HEK293T (cell line): ENCODE measurements around the gene GJB2.

Source experiments
- CTCF ChIA-PET: fragments of 350-600 bp; formaldehyde crosslinking; extraction: SDS; loops from one replicate; lab custom pipeline; 2021; ENCODE audit warnings: antibody characterized with exemption, inconsistent platforms; lab: Yijun Ruan, JAX
- POLR2A ChIA-PET: fragments of 350-600 bp; formaldehyde crosslinking; extraction: SDS; loops from one replicate; lab custom pipeline; 2020; ENCODE audit warnings: antibody characterized with exemption, inconsistent platforms; lab: Yijun Ruan, JAX
- DNase-seq: peaks from one replicate; pipeline ENCODE4 v3.0.0; 2012; ENCODE audit warnings: mixed read lengths; ENCODE audit errors: extremely low spot score
- ARNT ChIP-seq: fragments of 450-650 bp; IDR thresholded peaks from 2 replicates; pipeline ENCODE4 v1.6.1; 2017; ENCODE audit warnings: mild to moderate bottlenecking
- BHLHE40 ChIP-seq: fragments of 450-650 bp; IDR thresholded peaks from 2 replicates; pipeline ENCODE4 v1.6.1; 2016; ENCODE audit warnings: mild to moderate bottlenecking, moderate library complexity, borderline replicate concordance
- CTBP1 ChIP-seq: fragments of 450-650 bp; IDR thresholded peaks from 2 replicates; pipeline ENCODE4 v1.6.1; 2016; ENCODE audit warnings: borderline replicate concordance
- ELF4 ChIP-seq: fragments of 450-650 bp; IDR thresholded peaks from 2 replicates; pipeline ENCODE4 v1.6.1; 2017; ENCODE audit warnings: antibody characterized with exemption
- FOXA1 ChIP-seq: fragments of 450-650 bp; IDR thresholded peaks from 2 replicates; pipeline ENCODE4 v1.6.1; 2016; ENCODE audit warnings: mild to moderate bottlenecking
- FOXK2 ChIP-seq: fragments of 450-650 bp; IDR thresholded peaks from 2 replicates; pipeline ENCODE4 v1.6.1; 2016; ENCODE audit warnings: mild to moderate bottlenecking
- FOXM1 ChIP-seq: fragments of 450-650 bp; IDR thresholded peaks from 2 replicates; pipeline ENCODE4 v1.6.1; 2017; ENCODE audit warnings: mild to moderate bottlenecking, borderline replicate concordance
- HDGF ChIP-seq: fragments of 450-650 bp; IDR thresholded peaks from 2 replicates; pipeline ENCODE4 v1.6.1; 2017; ENCODE audit warnings: antibody characterized with exemption, borderline replicate concordance
- L3MBTL2 ChIP-seq: fragments of 450-650 bp; conservative IDR thresholded peaks from 2 replicates; pipeline ENCODE4 v1.6.1; 2016; ENCODE audit warnings: mild to moderate bottlenecking
- LEF1 ChIP-seq: fragments of 450-650 bp; IDR thresholded peaks from 2 replicates; pipeline ENCODE4 v1.6.1; 2017; ENCODE audit warnings: mild to moderate bottlenecking, borderline replicate concordance
- NFRKB ChIP-seq: fragments of 450-650 bp; IDR thresholded peaks from 2 replicates; pipeline ENCODE4 v1.6.1; 2016; ENCODE audit warnings: mild to moderate bottlenecking, moderate library complexity
- PKNOX1 ChIP-seq: fragments of 450-650 bp; IDR thresholded peaks from 2 replicates; pipeline ENCODE4 v1.6.1; 2016
- SP1 ChIP-seq: fragments of 450-650 bp; IDR thresholded peaks from 2 replicates; pipeline ENCODE4 v1.6.1; 2017
- SUZ12 ChIP-seq: fragments of 450-650 bp; IDR thresholded peaks from 2 replicates; pipeline ENCODE4 v1.6.1; 2016; ENCODE audit warnings: mild to moderate bottlenecking
- TARDBP ChIP-seq: fragments of 450-650 bp; IDR thresholded peaks from 2 replicates; pipeline ENCODE4 v1.6.1; 2016
- ZNF384 ChIP-seq: fragments of 450-650 bp; IDR thresholded peaks from 2 replicates; pipeline ENCODE4 v1.6.1; 2016

Gene GJB2

GRCh38 chr13:20206698-20207235, 14.0 kb upstream of the GJB2 start:
- TF ChIP-seq NFRKB (no peak), FOXA1 (no peak), ZNF384 (no peak)
- ChIA-PET POLR2A (no interaction called here), CTCF (no interaction called here)
- no peak for DNase-seq

- POLR2A ChIA-PET: no interaction called here
- DNase-seq: no peak
- CTCF ChIA-PET: no interaction called here
- TF ChIP-seq FOXK2: no peak
- TF ChIP-seq NFRKB: no peak
Measured at GRCh38 chr13:20206065-20206697, 13.4 kb upstream of the GJB2 start.

- CTCF ChIA-PET: no interaction called here
Measured at GRCh38 chr13:20198781-20199180, 6.0 kb upstream of the GJB2 start.

GRCh38 chr13:20197361-20197834, 4.7 kb upstream of the GJB2 start:
- DNase-seq: peak; percentile 40
- no peak for TF ChIP-seq TARDBP
- no peak for TF ChIP-seq FOXK2
- peak; percentile 97 for TF ChIP-seq ZNF384

More at GRCh38 chr13:20198781-20199180, 6.0 kb upstream of the GJB2 start:
- POLR2A ChIA-PET: no interaction called here
- no peak for TF ChIP-seq BHLHE40
- TF ChIP-seq ARNT: no peak
- no peak for TF ChIP-seq SP1
- no peak for TF ChIP-seq ELF4
- TF ChIP-seq L3MBTL2: no peak
- no peak for TF ChIP-seq PKNOX1
- TF ChIP-seq ZNF384: no peak
- TF ChIP-seq CTBP1: no peak
- no peak for TF ChIP-seq TARDBP
- TF ChIP-seq NFRKB: no peak
- TF ChIP-seq LEF1: no peak
- TF ChIP-seq FOXA1: no peak
- TF ChIP-seq SUZ12: no peak
- TF ChIP-seq FOXK2: no peak
- no peak for TF ChIP-seq HDGF
- TF ChIP-seq FOXM1: no peak
- DNase-seq: no peak

GRCh38 chr13:20195801-20196200, 3.1 kb upstream of the GJB2 start:
- DNase-seq: no peak
- TF ChIP-seq TARDBP (no peak), FOXM1 (no peak), CTBP1 (no peak), LEF1 (no peak), HDGF (no peak), SUZ12 (no peak), FOXK2 (no peak), PKNOX1 (no peak), ZNF384 (no peak), BHLHE40 (no peak), ELF4 (no peak), SP1 (no peak)
- ChIA-PET POLR2A (no interaction called here), CTCF (interaction anchor here (0.6 to 2.1 kb wide), 2 partner anchors 10 to 730 kb away, joined by 3 to 7 read pairs; no protein-coding TSS in a partner anchor)

More at GRCh38 chr13:20197361-20197834, 4.7 kb upstream of the GJB2 start:
- ChIA-PET CTCF (interaction anchor here (0.6 to 2.1 kb wide), 13 partner anchors 12 to 1111 kb away, joined by 3 to 8 read pairs (median 4); no protein-coding TSS in a partner anchor), POLR2A (no interaction called here)

- POLR2A ChIA-PET: no interaction called here
- TF ChIP-seq L3MBTL2 (no peak), ZNF384 (no peak), FOXM1 (no peak), LEF1 (no peak), BHLHE40 (no peak), ARNT (no peak), FOXK2 (no peak), PKNOX1 (no peak), SUZ12 (no peak), NFRKB (no peak), HDGF (no peak), CTBP1 (no peak), ELF4 (no peak), FOXA1 (no peak), SP1 (no peak), TARDBP (no peak)
- CTCF ChIA-PET: no interaction called here
- DNase-seq: no peak
Measured at GRCh38 chr13:20193907-20194631, 1.3 kb upstream of the GJB2 start.
